Stimulated activated CD4-positive, alpha-beta T cell treated with anti-CD3 and anti-CD28 coated beads, Interleukin-15, amount 100 ng/mL, for 1 hour (primary cell): ENCODE results near the gene SSMEM1.
"Not testable (repeated sequence)": the region's sequence is repeated elsewhere in the genome, so short reads cannot be mapped to it uniquely, and the experiment has no call there.

Experiments used
- DNase-seq, 2 donors: peaks; one replicate each; pipeline ENCODE4 v3.0.0-alpha.2; 2020; ENCODE audit warnings: low read depth in 1 of 2, low spot score in 1 of 2

SSMEM1 gene

GRCh38 chr7:130207642-130208041 lies at the start of gene SSMEM1:
TSS of gene SSMEM1 (plus strand) at chr7:130207860. CDS start at chr7:130207911, 51 bp downstream.
- DNase-seq = no peak

GRCh38 chr7:130160023-130160422 lies 47.6 kb upstream of the SSMEM1 start:
- no peak for DNase-seq

- DNase-seq = no peak
These were observed 47.2 kb upstream of the SSMEM1 start for GRCh38 chr7:130160455-130160854.

GRCh38 chr7:130162196-130162595 lies 45.5 kb upstream of the SSMEM1 start:
- no peak for DNase-seq

GRCh38 chr7:130174237-130174959 lies 33.3 kb upstream of the SSMEM1 start:
- no peak for DNase-seq

GRCh38 chr7:130178251-130178650 lies 29.4 kb upstream of the SSMEM1 start:
- DNase-seq = no peak

- no peak for DNase-seq
These were observed 28.0 kb upstream of the SSMEM1 start for GRCh38 chr7:130179631-130180030.

- DNase-seq = peak in 1 of 2 donors; percentile 16
These were observed 26.9 kb upstream of the SSMEM1 start for GRCh38 chr7:130180571-130181262.

GRCh38 chr7:130181263-130181605 lies 26.4 kb upstream of the SSMEM1 start:
- no peak for DNase-seq

GRCh38 chr7:130182990-130183389 lies 24.7 kb upstream of the SSMEM1 start:
- DNase-seq = no peak

- not testable (repeated sequence) for DNase-seq
These were observed 23.3 kb upstream of the SSMEM1 start for GRCh38 chr7:130184349-130184748.

GRCh38 chr7:130187360-130187759 lies 20.3 kb upstream of the SSMEM1 start:
- no peak for DNase-seq

GRCh38 chr7:130189343-130189742 lies 18.3 kb upstream of the SSMEM1 start:
- no peak for DNase-seq

- DNase-seq = no peak
These were observed 15.9 kb upstream of the SSMEM1 start for GRCh38 chr7:130191791-130192190.

- DNase-seq = no peak
These were observed 12.3 kb upstream of the SSMEM1 start for GRCh38 chr7:130195396-130195795.

- no peak for DNase-seq
These were observed 11.2 kb upstream of the SSMEM1 start for GRCh38 chr7:130196476-130196875.

- no peak for DNase-seq
These were observed 10.6 kb upstream of the SSMEM1 start for GRCh38 chr7:130197094-130197493.

- DNase-seq = no peak
These were observed 5.9 kb upstream of the SSMEM1 start for GRCh38 chr7:130201796-130202195.

- DNase-seq = peak; percentile 83 to 87
These were observed 2.3 kb upstream of the SSMEM1 start, which contains the start of gene TMEM209 for GRCh38 chr7:130205084-130205947. TSS of gene TMEM209 (minus strand) at chr7:130205406. CDS start at chr7:130205375, 31 bp downstream.

- no peak for DNase-seq
These were observed 627 bp upstream of the SSMEM1 start for GRCh38 chr7:130207033-130207432.

GRCh38 chr7:130208516-130208915 lies 856 bp downstream of the SSMEM1 start:
- DNase-seq = no peak
